GM23248 (cell line): ENCODE results near the gene RAB13. TPM values are rescaled to one million over a fixed set of nuclear protein-coding genes. Genes with fewer than 3 reads are reported as not detected.
A peak's percentile ranks its signal among the peaks of the same experiment; 100 is the strongest.
"Not testable (repeated sequence)": the region's sequence is repeated elsewhere in the genome, so short reads cannot be mapped to it uniquely, and the experiment has no call there.

Experiments
- DNase-seq: peaks from one replicate; pipeline ENCODE4 v3.0.0-alpha.2; 2015
- H2AFZ ChIP-seq: fragments of 200-600 bp; sonication (generic); 2 replicates; pipeline ENCODE4 v1.6.1; 2016; ENCODE audit warnings: antibody characterized with exemption
- H3F3A ChIP-seq: fragments of 200-600 bp; sonication (generic); 2 replicates; pipeline ENCODE4 v1.6.1; 2016; ENCODE audit warnings: mild to moderate bottlenecking, antibody characterized with exemption, mixed run types; ENCODE audit not compliant: insufficient read depth
- H3K27ac ChIP-seq: fragments of 200-600 bp; sonication (generic); 2 replicates; pipeline ENCODE4 v1.5.1; 2016; ENCODE audit warnings: mild to moderate bottlenecking
- H3K27me3 ChIP-seq: fragments of 200-600 bp; sonication (generic); replicated peaks from 2 replicates; pipeline ENCODE4 v1.6.1; 2016; ENCODE audit warnings: mild to moderate bottlenecking; ENCODE audit not compliant: insufficient read depth
- H3K36me3 ChIP-seq: fragments of 200-600 bp; sonication (generic); 2 replicates; pipeline ENCODE4 v1.6.1; 2016; ENCODE audit warnings: low read depth, mild to moderate bottlenecking
- H3K4me1 ChIP-seq: fragments of 200-600 bp; sonication (generic); 2 replicates; pipeline ENCODE4 v1.6.1; 2016; ENCODE audit warnings: mild to moderate bottlenecking; ENCODE audit not compliant: insufficient read depth
- H3K4me2 ChIP-seq: fragments of 200-600 bp; sonication (generic); one replicate; pipeline ENCODE4 v1.6.1; 2016; ENCODE audit warnings: mild to moderate bottlenecking; ENCODE audit not compliant: unreplicated experiment
- H3K4me3 ChIP-seq: fragments of 200-600 bp; sonication (generic); 2 replicates; pipeline ENCODE4 v1.5.1; 2016; ENCODE audit warnings: mild to moderate bottlenecking
- H3K79me2 ChIP-seq: fragments of 200-600 bp; sonication (generic); 2 replicates; pipeline ENCODE4 v1.6.1; 2016; ENCODE audit warnings: mild to moderate bottlenecking; ENCODE audit not compliant: insufficient read depth
- H3K9ac ChIP-seq: fragments of 200-600 bp; sonication (generic); 2 replicates; pipeline ENCODE4 v1.6.1; 2016; ENCODE audit warnings: mild to moderate bottlenecking
- H3K9me2 ChIP-seq: fragments of 200-600 bp; sonication (generic); 2 replicates; pipeline ENCODE4 v1.6.1; 2016; ENCODE audit warnings: mixed run types, mild to moderate bottlenecking, moderate library complexity; ENCODE audit not compliant: insufficient read depth
- H3K9me3 ChIP-seq: fragments of 200-600 bp; sonication (generic); one replicate; pipeline ENCODE4 v1.6.1; 2017; ENCODE audit warnings: low read depth
- H4K20me1 ChIP-seq: fragments of 200-600 bp; sonication (generic); 2 replicates; pipeline ENCODE4 v1.6.0; 2016; ENCODE audit not compliant: insufficient read depth
- EZH2 ChIP-seq: fragments of 200-600 bp; sonication (generic); IDR thresholded peaks from 2 replicates; pipeline ENCODE4 v1.6.1; 2018; ENCODE audit warnings: antibody characterized with exemption, mild to moderate bottlenecking; ENCODE audit not compliant: insufficient read depth, poor library complexity, severe bottlenecking
- EZH2phosphoT487 ChIP-seq: fragments of 200-600 bp; sonication (generic); IDR thresholded peaks from 2 replicates; pipeline ENCODE4 v1.6.1; 2018; ENCODE audit warnings: antibody characterized with exemption, moderate library complexity, mild to moderate bottlenecking, low read depth; ENCODE audit not compliant: insufficient read depth
- WGBS, 2 experiments: methylation state at CpG; one replicate each; pipeline ENCODE4 v1.1.6; 2015 to 2017; ENCODE audit warnings: low lambda C conversion rate in 2 of 2, low coverage in 1 of 2; ENCODE audit errors: missing lambda C conversion rate in 2 of 2; 5-methylcytosine and 5-hydroxymethylcytosine counted together
- in situ Hi-C: fragments of 300-500 bp; cut with MboI; formaldehyde crosslinking; loops from 2 replicates; pipeline ENCODE4 v1.15.0; 2020
- polyA plus RNA-seq: library from polyadenylated mRNA; unstranded; fragments of >200 nt; fragmentation: Nextera tagmentation; extraction: Ambion mirVana; gene quantifications from 2 replicates; pipeline ENCODE4 v1.2.1, GENCODE V29; 2016
- total RNA-seq: library from RNA; depleted of rRNA; stranded (reverse); fragments of >200 nt; shearing (Covaris generic); gene quantifications from 2 replicates; pipeline ENCODE4 v1.2.3, GENCODE V29; 2014

RAB13 gene
- total and polyA plus RNA-seq, 2 experiments from 2014 or later = 29.5 to 137 TPM

- in situ Hi-C loops = no loop called here
- peak within 1 kb of the TSS; percentile 90 for H2AFZ ChIP-seq
- H3K9me2 ChIP-seq = no peaks in the 10 kb centered on the region
- peaks cover 56% of the 10 kb centered on the region for H3F3A ChIP-seq
- peak; percentile 99 for DNase-seq
- H3K4me2 ChIP-seq = peak within 1 kb of the TSS; percentile 100
- no peaks in the 10 kb centered on the region for H3K27me3 ChIP-seq
- WGBS, 2 experiments = 0 to 2% methylated on average over 36 of the region's 36 CpGs
- peak within 1 kb of the TSS; percentile 99 for H3K9ac ChIP-seq
- peaks cover 21% of the 10 kb centered on the region for H3K36me3 ChIP-seq
- H3K9me3 ChIP-seq = no peaks in the 10 kb centered on the region
- peaks cover 24% of the 10 kb centered on the region for H3K4me1 ChIP-seq
- TF ChIP-seq EZH2phosphoT487 (no peak), EZH2 (no peak)
- peaks cover 5% of the 10 kb centered on the region; the same call in 1 of the 2 replicates for H4K20me1 ChIP-seq
- peak within 1 kb of the TSS; percentile 83 for H3K27ac ChIP-seq
- peak within 1 kb of the TSS; percentile 95 for H3K4me3 ChIP-seq
- H3K79me2 ChIP-seq = peaks cover 28% of the 10 kb centered on the region
Measured at GRCh38 chr1:153990468-153991150, 4.5 kb upstream of the RAB13 start, which contains the start of gene RPS27. Gene RPS27 (plus strand): TSS chr1:153990762. CDS start chr1:153990797, 35 bp downstream.

GRCh38 chr1:153987621-153988020 lies 1.5 kb upstream of the RAB13 start:
- Histone ChIP-seq H3K4me2 (no peak overlapping the region), H3K27ac (no peak overlapping the region), H4K20me1 (peaks cover 5% of the 10 kb centered on the region; the same call in 1 of the 2 replicates), H3K27me3 (no peaks in the 10 kb centered on the region), H3K79me2 (peaks cover 55% of the 10 kb centered on the region), H3K9ac (no peak overlapping the region), H3K36me3 (peaks cover 18% of the 10 kb centered on the region), H3K4me1 (peaks cover 28% of the 10 kb centered on the region), H3K4me3 (no peak overlapping the region), H3F3A (peaks cover 48% of the 10 kb centered on the region), H3K9me3 (no peaks in the 10 kb centered on the region), H2AFZ (no peak overlapping the region), H3K9me2 (no peaks in the 10 kb centered on the region)
- in situ Hi-C loops = loop anchor here (5.0 to 10.0 kb wide), 2 partner anchors 173 to 310 kb away; partner anchors contain the start of gene NPR1
- 83 to 85% methylated on average over 8 of the region's 8 CpGs for WGBS, 2 experiments
- TF ChIP-seq EZH2phosphoT487 (no peak), EZH2 (no peak)
- no peak for DNase-seq

GRCh38 chr1:153985341-153985912 lies 712 bp downstream of the RAB13 start:
- Histone ChIP-seq H3K4me3 (peak overlapping the region; percentile 97), H3K36me3 (peaks cover 7% of the 10 kb centered on the region), H3K79me2 (peaks cover 52% of the 10 kb centered on the region), H2AFZ (peak overlapping the region; percentile 91), H3K9me2 (no peaks in the 10 kb centered on the region), H3K9ac (peak overlapping the region; percentile 94), H3K27me3 (no peaks in the 10 kb centered on the region), H3K9me3 (no peaks in the 10 kb centered on the region), H4K20me1 (no peaks in the 10 kb centered on the region), H3K4me1 (peaks cover 15% of the 10 kb centered on the region; the same call in 1 of the 2 replicates), H3K27ac (peak overlapping the region; percentile 84), H3K4me2 (peak overlapping the region; percentile 95), H3F3A (peaks cover 42% of the 10 kb centered on the region)
- WGBS, 2 experiments = 1 to 7% methylated on average over 6 to 7 of the region's 7 CpGs
- in situ Hi-C loops = loop anchor here (5.0 to 10.0 kb wide), 2 partner anchors 171 to 308 kb away; partner anchors contain the start of gene NPR1
- peak; percentile 79 for DNase-seq
- TF ChIP-seq EZH2 (no peak), EZH2phosphoT487 (no peak)

- no peaks in the 10 kb centered on the region for H3K27me3 ChIP-seq
- H3F3A ChIP-seq = peaks cover 48% of the 10 kb centered on the region
- H3K9ac ChIP-seq = peak overlapping the region; percentile 94
- DNase-seq = no peak
- TF ChIP-seq EZH2 = no peak
- no peak for TF ChIP-seq EZH2phosphoT487
- peaks cover 12% of the 10 kb centered on the region; the same call in 1 of the 2 replicates for H3K4me1 ChIP-seq
- peak overlapping the region; percentile 95 for H3K4me2 ChIP-seq
- H3K36me3 ChIP-seq = peaks cover 8% of the 10 kb centered on the region
- peak overlapping the region; percentile 97 for H3K4me3 ChIP-seq
- peak overlapping the region; percentile 84 for H3K27ac ChIP-seq
- WGBS, 2 experiments = 46 to 55% methylated on average over 6 of the region's 6 CpGs
- H3K9me2 ChIP-seq = no peaks in the 10 kb centered on the region
- H4K20me1 ChIP-seq = no peaks in the 10 kb centered on the region
- in situ Hi-C loops = loop anchor here (10.0 kb wide), 1 partner anchor 170 kb away; no protein-coding TSS in a partner anchor
- no peaks in the 10 kb centered on the region for H3K9me3 ChIP-seq
- peaks cover 57% of the 10 kb centered on the region for H3K79me2 ChIP-seq
- H2AFZ ChIP-seq = no peak overlapping the region
Measured at GRCh38 chr1:153984123-153984894, 1.8 kb downstream of the RAB13 start.

- peaks cover 64% of the 10 kb centered on the region for H3K79me2 ChIP-seq
- DNase-seq, H3K9me2 ChIP-seq, H3K9me3 ChIP-seq, H3K27me3 ChIP-seq, H2AFZ ChIP-seq, H3K9ac ChIP-seq, H3K27ac ChIP-seq, H3K4me2 ChIP-seq, H4K20me1 ChIP-seq, H3K4me3 ChIP-seq: not testable (repeated sequence)
- WGBS, 2 experiments = 96 to 100% methylated on average over 2 of the region's 2 CpGs
- H3K4me1 ChIP-seq = peaks cover 20% of the 10 kb centered on the region
- in situ Hi-C loops = loop anchor here (10.0 kb wide), 1 partner anchor 167 kb away; no protein-coding TSS in a partner anchor
- peaks cover 55% of the 10 kb centered on the region for H3F3A ChIP-seq
- peaks cover 14% of the 10 kb centered on the region for H3K36me3 ChIP-seq
Measured at GRCh38 chr1:153981735-153982134, 4.4 kb downstream of the RAB13 start.

- peaks cover 58% of the 10 kb centered on the region for H3K79me2 ChIP-seq
- H2AFZ ChIP-seq, H3K9me3 ChIP-seq, DNase-seq, H4K20me1 ChIP-seq, H3K4me2 ChIP-seq, H3K27me3 ChIP-seq, H3K9me2 ChIP-seq, H3K9ac ChIP-seq, H3K4me3 ChIP-seq, in situ Hi-C loops: not testable (repeated sequence)
- WGBS, 2 experiments = 88 to 91% methylated on average over 12 of the region's 12 CpGs
- H3K36me3 ChIP-seq = peaks cover 30% of the 10 kb centered on the region
- H3K27ac ChIP-seq = peak overlapping the region; percentile 74; the same call in 1 of the 2 replicates
- H3F3A ChIP-seq = peaks cover 47% of the 10 kb centered on the region
- peaks cover 17% of the 10 kb centered on the region for H3K4me1 ChIP-seq
Measured at GRCh38 chr1:153979091-153979490, 7.0 kb downstream of the RAB13 start.
